HG03558 (cell line): Measurements from ENCODE around the gene CYP2C8.
"Not testable (repeated sequence)": the region's sequence is repeated elsewhere in the genome, so short reads cannot be mapped to it uniquely, and the experiment has no call there.

Source experiments
- ATAC-seq: cut with Tn5 transposase; IDR thresholded peaks from one replicate; pipeline ENCODE4 v1.9.1; 2021; ENCODE audit warnings: moderate number of reproducible peaks; ENCODE audit not compliant: unreplicated experiment; ENCODE audit errors: extremely low read depth

Gene CYP2C8

GRCh38 chr10:95069286-95069685, at the start of gene CYP2C8:
CYP2C8 (minus strand) TSS chr10:95069497; CDS start chr10:95069402, 95 bp downstream.
- no peak for ATAC-seq

- ATAC-seq = no peak
These were observed 47.6 kb upstream of the CYP2C8 start for GRCh38 chr10:95116869-95117269.

- not testable (repeated sequence) for ATAC-seq
These were observed 41.5 kb upstream of the CYP2C8 start for GRCh38 chr10:95110823-95111222.

- ATAC-seq = no peak
These were observed 28.5 kb upstream of the CYP2C8 start for GRCh38 chr10:95097805-95098204.

GRCh38 chr10:95096143-95096542, 26.8 kb upstream of the CYP2C8 start:
- ATAC-seq = no peak

- ATAC-seq = not testable (repeated sequence)
These were observed 10.3 kb upstream of the CYP2C8 start for GRCh38 chr10:95079626-95080025.

GRCh38 chr10:95077556-95077955, 8.3 kb upstream of the CYP2C8 start:
- no peak for ATAC-seq

GRCh38 chr10:95071107-95071660, 1.9 kb upstream of the CYP2C8 start:
- no peak for ATAC-seq

- ATAC-seq = not testable (repeated sequence)
These were observed 5.2 kb downstream of the CYP2C8 start for GRCh38 chr10:95064125-95064524.

GRCh38 chr10:95056744-95057363, 12.4 kb downstream of the CYP2C8 start:
- no peak for ATAC-seq

GRCh38 chr10:95049919-95050318, 19.4 kb downstream of the CYP2C8 start:
- ATAC-seq = no peak

GRCh38 chr10:95048206-95048605, 21.1 kb downstream of the CYP2C8 start:
- ATAC-seq = no peak

GRCh38 chr10:95039281-95039680, 30.0 kb downstream of the CYP2C8 start:
- ATAC-seq = no peak

GRCh38 chr10:95035332-95036295, 33.7 kb downstream of the CYP2C8 start:
- no peak for ATAC-seq

GRCh38 chr10:95034401-95034800, 34.9 kb downstream of the CYP2C8 start:
- ATAC-seq = no peak

GRCh38 chr10:95031656-95032055, 37.6 kb downstream of the CYP2C8 start:
- no peak for ATAC-seq

GRCh38 chr10:95026461-95026860, 42.8 kb downstream of the CYP2C8 start:
- ATAC-seq = no peak

GRCh38 chr10:94997741-94998174, 71.5 kb downstream of the CYP2C8 start:
- no peak for ATAC-seq

- no peak for ATAC-seq
These were observed 76.5 kb downstream of the CYP2C8 start for GRCh38 chr10:94992811-94993210.

- no peak for ATAC-seq
These were observed 77.9 kb downstream of the CYP2C8 start for GRCh38 chr10:94991243-94991888.

- no peak for ATAC-seq
These were observed 80.1 kb downstream of the CYP2C8 start for GRCh38 chr10:94989192-94989591.
